Psoas muscle (tissue), 8 donors: ENCODE data around the gene GALM. TPM values are rescaled to one million over a fixed set of nuclear protein-coding genes. Genes with fewer than 3 reads are reported as not detected.

ENCODE experiments used
- ATAC-seq, 4 donors: fragments of 200-7000 bp; cut with Tn5 transposase; one replicate each; pipeline ENCODE4 v1.9.1; 2020; ENCODE audit warnings: moderate library complexity in 3 of 4, mild to moderate bottlenecking in 2 of 4
- DNase-seq, 2 donors: peaks; one replicate each; pipeline ENCODE4 v3.0.0-alpha.2; 2020
- H3K27ac ChIP-seq: fragments of 200-600 bp; one replicate; pipeline ENCODE4 v1.8.0; 2022
- H3K27me3 ChIP-seq, 3 donors: fragments of 200-600 bp in 1 of 3; one replicate each; pipeline versions ENCODE4 v1.6.1 to v1.8.0; 2013 to 2022; ENCODE audit warnings: low read length in 2 of 3, mild to moderate bottlenecking in 2 of 3, moderate library complexity in 1 of 3; ENCODE audit not compliant: insufficient read depth in 3 of 3
- H3K36me3 ChIP-seq, 2 donors: fragments of 200-600 bp in 1 of 2; one replicate each; pipeline versions ENCODE4 v1.6.1 to v1.8.0; 2013 to 2022; ENCODE audit warnings: low read depth in 1 of 2, mild to moderate bottlenecking in 1 of 2, moderate library complexity in 1 of 2; ENCODE audit not compliant: insufficient read depth in 1 of 2
- H3K4me1 ChIP-seq: fragments of 200-600 bp; one replicate; pipeline ENCODE4 v1.8.0; 2022
- H3K4me3 ChIP-seq: fragments of 200-600 bp; one replicate; pipeline ENCODE4 v1.8.0; 2022; ENCODE audit warnings: mild to moderate bottlenecking
- H3K9me3 ChIP-seq: fragments of 200-600 bp; one replicate; pipeline ENCODE4 v1.8.0; 2022
- WGBS, 3 donors: extraction: QIAGEN DNeasy Blood & Tissue Kit; methylation state at CpG; one replicate each; pipeline versions ENCODE4 v1.1.6 to v1.1.7; 2013; 5-methylcytosine and 5-hydroxymethylcytosine counted together
- intact Hi-C, 2 donors: fragments of 100-400 bp; cut with DNase I; formaldehyde crosslinking; loops; one replicate each; pipeline versions ENCODE4 v1.11.0 to v1.14.2; 2022
- polyA plus RNA-seq, 3 donors: library from polyadenylated mRNA; stranded (reverse); fragments of 200-250 nt; gene quantifications; one replicate each; pipeline ENCODE4 v1.2.3, GENCODE V29; 2013
- total RNA-seq, 4 donors: library from RNA; stranded (reverse); fragmentation: NEBNext Ultra II Directional in 2 of 4; extraction: Animal tissue kit (Norgen Biotek cat#: 25700) in 2 of 4; gene quantifications; one replicate each; pipeline versions ENCODE4 v1.2.1 to v1.2.4, GENCODE V29; 2021 to 2023
- TF ChIP-seq, protein P1 (sequence below): fragments of 200-600 bp; IDR thresholded peaks from one replicate; pipeline ENCODE4 v1.8.0; 2022; ENCODE audit warnings: antibody characterized with exemption
- donor health status: healthy with polysubstance abuse.
- donor health status: DM: no; HTN: no; CAD: no; lungs with moderate emphysema.
- donor health status: Bipolar disorder and iron deficiency.
- donor health status: healthy.
- donor health status: DM: yes; HTN: yes; CAD: no.
- donor health status: DM: no; HTN: no; CAD: no.
- donor health status: DM: no; HTN: no; CAD: no.
- donor health status: DM: yes; HTN: yes; CAD: no.

The GALM gene
- total and polyA plus RNA-seq, 7 donors: 2.0 to 16.1 (median 5.4) TPM

DNA sequence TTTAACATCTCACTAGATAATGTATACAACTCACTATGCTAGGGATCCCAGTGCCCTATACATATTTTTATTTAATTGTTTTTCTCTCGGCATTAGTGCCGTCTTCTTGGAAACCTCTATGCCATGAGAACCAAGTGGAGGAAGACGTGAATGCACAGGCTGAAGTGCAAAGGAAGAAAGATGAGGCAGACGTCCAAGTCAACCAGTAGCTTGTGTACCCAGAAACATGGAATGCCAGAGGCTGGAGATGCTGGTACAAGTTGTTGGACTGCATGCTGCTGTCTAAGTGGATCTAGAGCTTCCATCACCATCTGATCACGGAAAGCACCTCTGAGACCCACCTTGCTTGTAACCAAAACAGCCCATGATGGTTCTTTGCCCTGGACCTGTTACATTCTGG, 99.6 kb downstream of the GALM start:
- intact Hi-C loops: no loop called here
- 83 to 93% (median 88%) methylated on average over 5 of the region's 5 CpGs for WGBS, 3 donors

GRCh38 chr2:38771632-38772031, 105.7 kb downstream of the GALM start:
- no peak overlapping the region for H3K4me3 ChIP-seq
- intact Hi-C loops: no loop called here
- TF ChIP-seq, protein P1, sequence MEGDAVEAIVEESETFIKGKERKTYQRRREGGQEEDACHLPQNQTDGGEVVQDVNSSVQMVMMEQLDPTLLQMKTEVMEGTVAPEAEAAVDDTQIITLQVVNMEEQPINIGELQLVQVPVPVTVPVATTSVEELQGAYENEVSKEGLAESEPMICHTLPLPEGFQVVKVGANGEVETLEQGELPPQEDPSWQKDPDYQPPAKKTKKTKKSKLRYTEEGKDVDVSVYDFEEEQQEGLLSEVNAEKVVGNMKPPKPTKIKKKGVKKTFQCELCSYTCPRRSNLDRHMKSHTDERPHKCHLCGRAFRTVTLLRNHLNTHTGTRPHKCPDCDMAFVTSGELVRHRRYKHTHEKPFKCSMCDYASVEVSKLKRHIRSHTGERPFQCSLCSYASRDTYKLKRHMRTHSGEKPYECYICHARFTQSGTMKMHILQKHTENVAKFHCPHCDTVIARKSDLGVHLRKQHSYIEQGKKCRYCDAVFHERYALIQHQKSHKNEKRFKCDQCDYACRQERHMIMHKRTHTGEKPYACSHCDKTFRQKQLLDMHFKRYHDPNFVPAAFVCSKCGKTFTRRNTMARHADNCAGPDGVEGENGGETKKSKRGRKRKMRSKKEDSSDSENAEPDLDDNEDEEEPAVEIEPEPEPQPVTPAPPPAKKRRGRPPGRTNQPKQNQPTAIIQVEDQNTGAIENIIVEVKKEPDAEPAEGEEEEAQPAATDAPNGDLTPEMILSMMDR: no peak
- H3K4me1 ChIP-seq: no peaks in the 10 kb centered on the region
- 51 to 59% (median 54%) methylated on average over 5 of the region's 5 CpGs for WGBS, 3 donors
- H3K9me3 ChIP-seq: no peaks in the 10 kb centered on the region
- H3K27ac ChIP-seq: no peak overlapping the region
- no peaks in the 10 kb centered on the region for H3K36me3 ChIP-seq
- ATAC-seq (no peak), DNase-seq (no peak)
- H3K27me3 ChIP-seq: no peaks in the 10 kb centered on the region

More for the DNA sequence above, 99.6 kb downstream of the GALM start:
- DNase-seq: no peak
- no peak overlapping the region for H3K4me3 ChIP-seq
- TF ChIP-seq, protein P1: no peak
- H3K9me3 ChIP-seq: no peaks in the 10 kb centered on the region
- ATAC-seq: no peak
- no peaks in the 10 kb centered on the region for H3K27me3 ChIP-seq
- no peaks in the 10 kb centered on the region for H3K4me1 ChIP-seq
- H3K27ac ChIP-seq: no peak overlapping the region
- no peaks in the 10 kb centered on the region for H3K36me3 ChIP-seq

DNA sequence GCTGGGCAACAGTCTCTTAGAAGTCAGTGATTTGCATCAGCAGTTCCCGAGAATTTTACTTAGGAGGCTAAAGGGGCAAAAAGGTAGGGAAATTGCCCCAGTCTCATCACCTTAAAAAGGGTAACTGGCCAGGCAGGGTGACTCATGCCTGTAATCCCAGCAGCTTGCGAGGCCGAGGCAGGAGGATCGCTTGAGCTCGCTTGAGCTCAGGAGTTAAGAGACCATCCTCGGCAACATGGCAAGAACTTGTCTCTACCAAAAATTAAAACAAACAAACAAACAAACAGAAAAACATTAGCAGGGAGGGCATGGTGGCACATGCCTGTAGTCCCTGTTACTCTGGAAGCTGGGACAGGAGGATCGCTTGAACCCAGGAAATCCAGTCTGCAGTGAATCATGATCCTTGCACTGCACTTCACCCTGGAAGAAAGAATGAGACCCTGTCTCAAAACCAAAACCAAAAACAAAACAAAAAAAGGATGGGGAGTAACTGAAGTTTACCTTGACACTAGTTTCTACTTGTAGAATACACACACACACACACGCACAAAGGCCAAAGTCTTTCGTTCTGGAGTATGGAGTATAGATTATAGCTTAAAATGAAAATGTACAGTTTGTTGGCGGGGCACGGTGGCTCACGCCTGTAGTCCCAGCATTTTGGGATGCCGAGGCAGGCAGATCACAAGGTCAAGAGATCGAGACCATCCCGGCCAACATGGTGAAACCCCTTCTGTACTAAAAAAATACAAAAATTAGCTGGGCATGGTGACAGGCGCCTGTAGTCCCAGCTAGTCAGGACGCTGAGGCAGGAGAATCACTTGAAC, 109.4 kb downstream of the GALM start:
- Histone ChIP-seq H3K36me3 (peaks cover 0 to 4% of the 10 kb centered on the region in 2 donors), H3K27ac (no peak overlapping the region), H3K4me1 (peaks cover 9% of the 10 kb centered on the region), H3K9me3 (no peaks in the 10 kb centered on the region), H3K27me3 (no peaks in the 10 kb centered on the region), H3K4me3 (no peak overlapping the region)
- no peak for DNase-seq
- intact Hi-C loops: no loop called here
- ATAC-seq: no peak
- 84 to 85% (median 84%) methylated on average over 17 of the region's 17 CpGs for WGBS, 3 donors
- TF ChIP-seq, protein P1: no peak

DNA sequence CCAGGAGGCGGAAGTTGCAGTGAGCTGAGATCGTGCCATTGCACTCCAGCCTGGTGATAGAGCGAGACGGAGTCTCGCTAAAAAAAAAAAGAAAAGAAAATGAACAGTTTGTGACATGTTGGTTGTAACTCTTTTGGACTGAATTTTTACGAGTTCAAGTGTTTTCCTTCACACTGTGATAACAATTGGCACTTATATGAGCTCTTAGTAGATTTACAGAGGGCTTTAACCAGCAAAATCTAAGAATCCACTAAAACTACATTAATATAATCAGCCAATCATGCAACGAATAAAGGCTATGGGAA, 110.0 kb downstream of the GALM start:
- no peak for DNase-seq
- ATAC-seq: no peak
- Histone ChIP-seq H3K27ac (no peak overlapping the region), H3K4me3 (no peak overlapping the region), H3K27me3 (no peaks in the 10 kb centered on the region), H3K4me1 (peaks cover 9% of the 10 kb centered on the region), H3K36me3 (peaks cover 0 to 9% of the 10 kb centered on the region in 2 donors), H3K9me3 (no peaks in the 10 kb centered on the region)
- TF ChIP-seq, protein P1: no peak
- intact Hi-C loops: no loop called here
- WGBS, 3 donors: 74 to 78% (median 75%) methylated on average over 7 of the region's 7 CpGs

- DNase-seq: no peak
- WGBS, 3 donors: 86 to 89% (median 89%) methylated on average over 10 to 13 of the region's 13 CpGs
- Histone ChIP-seq H3K9me3 (no peaks in the 10 kb centered on the region), H3K27ac (no peak overlapping the region), H3K4me1 (peaks cover 9% of the 10 kb centered on the region), H3K36me3 (peaks cover 0 to 16% of the 10 kb centered on the region in 2 donors), H3K27me3 (no peaks in the 10 kb centered on the region), H3K4me3 (no peak overlapping the region)
- TF ChIP-seq, protein P1: no peak
- ATAC-seq: no peak
- intact Hi-C loops: no loop called here
These were observed 110.6 kb downstream of the GALM start for GRCh38 chr2:38776531-38776930.
